GM19438 (cell line): Measurements from ENCODE around the gene ATP2A3.

ENCODE experiments used
- ATAC-seq: cut with Tn5 transposase; IDR thresholded peaks from one replicate; pipeline ENCODE4 v1.9.1; 2021; ENCODE audit warnings: low read depth; ENCODE audit not compliant: unreplicated experiment

ATP2A3 gene

DNA sequence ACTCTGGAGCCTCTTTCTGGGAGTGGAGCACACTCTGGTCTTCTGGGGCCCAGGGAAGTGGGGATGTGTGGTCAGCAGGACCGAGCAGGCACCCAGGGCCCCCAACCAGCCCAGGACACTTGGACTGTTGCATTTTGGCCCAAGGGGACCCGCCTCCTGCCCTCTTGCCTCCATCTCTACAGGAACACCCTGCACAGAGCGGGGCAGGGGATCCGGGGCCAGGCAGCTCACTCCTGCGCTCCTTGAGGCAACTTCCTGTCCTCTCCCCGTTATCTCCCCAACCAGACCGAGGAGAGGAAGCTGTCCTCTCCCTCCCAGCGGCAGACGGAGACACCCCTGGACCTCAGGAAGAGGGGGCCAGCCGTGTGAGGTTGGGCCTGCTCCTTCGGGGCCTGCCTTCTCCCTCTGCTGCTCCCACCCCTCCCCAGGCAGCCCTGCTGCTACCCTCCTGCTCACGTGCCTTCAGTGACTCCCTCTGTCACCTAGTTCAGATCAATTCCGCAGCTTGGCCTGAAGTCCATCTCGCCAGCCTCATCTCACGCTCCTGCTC lies 10.0 kb upstream of the ATP2A3 start:
- no peak for ATAC-seq

DNA sequence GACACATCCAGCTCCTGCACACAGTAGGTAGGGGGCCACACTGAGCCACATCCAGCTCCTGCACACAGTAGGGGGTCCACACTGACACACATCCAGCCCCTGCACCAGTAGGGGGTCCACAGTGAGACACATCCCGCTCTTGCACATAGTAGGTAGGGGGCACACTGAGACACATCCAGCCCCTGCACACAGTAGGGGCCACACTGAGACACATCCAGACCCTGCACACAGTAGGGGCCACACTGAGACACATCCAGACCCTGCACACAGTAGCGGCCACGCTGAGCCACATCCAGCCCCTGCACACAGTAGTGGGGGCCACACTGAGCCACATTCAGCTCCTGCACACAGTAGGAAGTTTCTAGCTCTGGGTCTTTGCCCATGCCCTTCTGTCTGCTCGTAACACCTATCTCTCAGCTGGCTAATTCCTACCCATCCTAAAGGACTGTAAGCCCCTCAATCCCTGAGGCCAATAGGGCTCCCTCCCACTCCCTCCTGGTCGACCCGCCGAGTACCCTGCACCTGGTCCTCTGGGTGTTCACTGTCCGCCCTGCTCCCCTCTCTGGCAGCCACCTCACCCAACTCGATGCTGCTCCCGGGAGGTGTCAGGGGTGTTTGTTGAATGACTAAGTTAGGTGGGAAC lies 9.4 kb upstream of the ATP2A3 start:
- no peak for ATAC-seq

DNA sequence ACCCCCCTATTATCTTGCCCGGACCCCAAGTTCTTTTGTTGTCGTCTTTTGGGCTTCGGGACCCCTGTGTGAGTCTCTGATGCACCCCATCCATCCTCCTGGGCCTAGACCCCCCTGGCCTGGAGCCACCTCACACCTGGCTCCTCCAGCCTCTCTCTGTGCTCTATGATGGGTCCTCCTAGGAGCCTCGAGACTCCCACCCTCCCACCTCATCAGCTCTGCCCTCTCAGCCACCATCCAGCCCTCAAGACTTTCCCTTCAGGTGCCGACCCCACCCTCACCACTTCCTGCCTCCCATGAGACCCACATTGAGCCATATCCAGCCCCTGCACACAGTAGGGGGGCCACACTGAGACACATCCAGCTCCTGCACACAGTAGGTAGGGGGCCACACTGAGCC lies 8.7 kb upstream of the ATP2A3 start:
- no peak for ATAC-seq

DNA sequence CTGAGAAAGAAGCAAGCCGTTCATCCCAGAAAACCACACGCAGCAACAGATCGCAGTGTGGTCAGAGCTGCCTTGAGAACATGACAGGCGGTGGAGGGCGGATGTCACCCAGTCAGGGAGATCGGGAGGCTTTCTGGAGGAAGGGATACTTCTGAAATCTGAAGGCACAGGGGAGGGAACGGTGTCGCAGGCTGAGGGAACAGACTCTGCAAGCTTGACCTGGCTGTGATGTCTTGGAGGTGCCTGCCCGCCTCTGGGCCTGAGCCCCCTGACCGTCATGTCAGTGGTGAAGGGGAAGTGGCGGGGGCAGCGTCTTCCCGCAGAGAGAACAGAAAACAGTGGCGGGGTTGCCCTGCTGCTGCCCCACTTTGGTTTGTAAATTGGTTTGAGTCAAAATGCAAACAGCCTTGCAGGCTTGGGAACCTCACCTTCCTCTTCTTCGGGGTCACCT lies 8.1 kb upstream of the ATP2A3 start:
- ATAC-seq = no peak

DNA sequence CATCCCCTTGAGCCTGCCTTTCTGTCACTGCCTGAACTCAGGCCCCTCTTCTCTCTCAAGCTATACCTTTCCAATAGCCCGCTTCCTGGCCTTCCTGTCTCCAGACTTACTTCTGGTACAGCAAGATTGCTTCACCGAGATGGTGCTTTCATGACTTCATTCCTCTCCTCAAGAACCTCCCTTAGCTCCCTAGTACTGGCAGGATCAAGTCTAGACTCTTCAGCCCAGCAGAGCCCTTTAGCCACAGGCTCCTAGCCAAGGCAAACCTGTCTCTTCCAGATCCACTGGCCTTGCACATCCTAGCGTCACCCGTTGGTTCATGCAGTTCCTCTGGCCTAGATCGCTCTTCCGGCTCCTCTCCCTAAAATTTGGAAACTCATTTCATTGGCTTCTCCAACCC lies 6.4 kb upstream of the ATP2A3 start:
- no peak for ATAC-seq

DNA sequence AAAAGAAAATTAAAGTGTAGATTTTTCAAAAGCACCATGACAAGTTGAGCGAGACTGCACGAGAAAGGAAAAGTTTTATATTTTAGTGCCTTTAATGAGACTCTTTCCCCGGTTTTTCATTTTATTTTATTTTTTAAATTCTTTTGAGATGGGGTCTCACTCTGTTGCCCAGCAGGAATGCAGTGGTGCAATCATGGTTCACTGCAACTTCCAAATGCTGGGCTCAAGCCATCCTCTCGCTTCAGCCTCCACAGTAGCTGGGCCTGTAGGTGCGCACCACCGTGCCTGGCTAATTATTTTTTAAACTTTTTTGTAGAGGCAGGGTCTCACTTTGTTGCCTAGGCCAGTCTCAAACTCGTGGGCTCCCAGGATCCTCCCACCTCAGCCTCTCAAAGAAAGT lies 5.7 kb upstream of the ATP2A3 start:
- ATAC-seq = no peak

DNA sequence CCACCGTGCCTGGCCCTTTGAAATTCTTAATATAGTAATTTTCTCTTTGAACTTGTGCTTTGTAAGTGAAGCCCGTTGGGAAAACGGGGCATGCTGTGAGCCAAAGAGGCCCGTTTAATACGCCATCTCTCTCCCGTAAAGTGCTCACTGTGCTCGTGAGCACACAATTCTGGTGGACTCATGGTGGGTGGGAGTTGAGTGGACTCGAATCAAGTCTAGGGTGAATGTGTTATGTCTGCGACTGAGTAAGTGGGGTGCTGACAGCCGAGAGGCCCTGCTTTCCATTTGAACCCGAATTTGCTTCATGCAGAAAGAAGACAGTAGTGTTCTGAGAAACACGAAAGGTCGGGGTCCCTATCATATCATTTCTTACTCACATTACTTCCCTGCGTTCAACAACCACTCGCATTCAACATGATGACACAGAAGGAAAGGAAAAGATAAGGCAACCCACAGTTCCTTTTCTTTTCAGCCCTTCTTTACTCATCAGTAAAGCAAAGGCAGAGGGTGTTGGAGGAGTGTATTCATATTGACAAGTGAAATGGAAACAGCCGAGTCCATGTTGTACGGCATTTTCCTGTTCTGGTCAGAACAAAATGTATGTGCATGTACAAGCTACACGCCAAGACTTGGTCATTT lies 4.8 kb upstream of the ATP2A3 start:
- ATAC-seq = no peak

DNA sequence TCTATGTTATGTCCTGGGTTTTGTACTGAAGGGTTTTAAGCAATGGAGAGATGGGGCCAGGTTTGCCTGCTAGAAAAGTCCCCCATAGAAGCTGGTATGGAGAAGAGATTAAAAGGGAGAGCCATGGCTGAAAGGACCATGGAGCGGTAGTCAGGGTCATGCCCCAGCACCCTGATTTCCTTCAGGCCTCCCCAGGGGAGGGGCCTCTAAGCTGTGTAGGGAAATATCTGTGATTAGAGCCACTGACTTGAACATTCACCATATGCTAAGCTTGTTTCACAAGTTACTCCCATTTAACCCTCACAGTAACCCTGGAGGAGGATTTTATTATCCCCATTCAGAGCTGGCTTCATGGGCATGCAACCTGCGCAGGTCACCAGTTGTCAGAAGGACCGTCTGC lies 3.8 kb upstream of the ATP2A3 start:
- ATAC-seq = no peak

DNA sequence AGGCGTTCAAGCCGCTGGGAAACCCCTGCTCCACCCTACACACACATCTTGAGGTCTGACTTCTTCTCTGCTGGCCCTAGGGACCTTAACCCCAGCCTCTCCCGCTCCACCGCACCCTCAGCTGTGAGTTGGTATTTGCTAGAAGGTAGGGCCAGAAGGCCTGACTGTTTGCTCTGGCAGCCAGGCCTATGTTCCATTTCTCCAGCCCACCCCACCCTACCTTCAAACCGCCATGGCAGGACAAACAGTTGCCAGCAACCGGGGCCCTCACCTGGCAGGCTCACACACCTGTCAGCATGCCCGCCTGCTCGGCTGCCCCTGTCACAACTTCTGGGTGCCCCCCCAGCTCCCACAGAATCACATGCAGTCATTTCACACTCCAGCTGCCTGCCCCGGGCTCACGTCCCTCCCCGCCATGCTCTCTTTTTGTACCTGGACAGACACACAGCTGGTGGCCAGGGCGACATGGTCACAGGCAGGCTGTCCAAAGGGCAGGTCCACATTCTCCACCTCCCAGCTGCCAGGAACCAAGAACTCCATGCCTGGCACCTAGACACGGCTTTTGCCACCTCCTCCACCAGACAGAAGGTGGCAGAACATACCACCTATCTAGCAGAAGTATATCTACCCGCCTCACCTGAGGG lies 2.6 kb upstream of the ATP2A3 start:
- ATAC-seq = no peak

DNA sequence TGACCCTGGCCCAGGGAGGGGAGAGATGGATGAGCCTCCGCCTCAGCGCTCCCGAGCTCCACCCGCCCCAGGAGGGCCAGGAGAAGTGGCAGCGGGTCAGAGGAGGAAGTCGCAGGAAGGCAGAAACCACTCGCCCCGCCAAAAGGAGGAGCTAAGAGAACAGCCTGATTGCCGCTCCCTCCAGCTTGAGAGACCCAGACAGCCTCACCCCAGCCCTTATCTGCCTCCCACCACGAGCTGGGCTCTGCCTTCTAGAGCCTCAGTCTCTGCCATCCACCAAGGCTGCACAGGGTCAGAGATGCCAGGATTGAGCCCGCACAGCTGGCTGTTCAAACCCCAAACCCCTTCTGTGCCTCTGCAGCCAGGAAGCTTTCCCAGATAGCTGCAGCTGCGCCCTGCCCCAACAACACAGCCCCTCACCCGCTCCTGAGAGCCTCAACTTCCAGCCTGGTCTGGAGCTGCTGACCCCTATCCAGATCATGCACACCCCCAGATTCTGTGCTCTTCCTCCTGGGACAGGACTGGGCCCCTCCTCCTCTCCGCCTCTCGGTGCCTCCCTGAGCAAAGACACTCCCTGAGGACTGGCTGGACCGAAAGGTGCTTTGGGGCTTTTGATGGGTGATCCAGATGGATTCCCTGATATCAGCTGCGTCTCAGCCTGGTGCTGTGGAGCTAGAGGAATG lies 1.0 kb upstream of the ATP2A3 start:
- ATAC-seq = peak; percentile 38

DNA sequence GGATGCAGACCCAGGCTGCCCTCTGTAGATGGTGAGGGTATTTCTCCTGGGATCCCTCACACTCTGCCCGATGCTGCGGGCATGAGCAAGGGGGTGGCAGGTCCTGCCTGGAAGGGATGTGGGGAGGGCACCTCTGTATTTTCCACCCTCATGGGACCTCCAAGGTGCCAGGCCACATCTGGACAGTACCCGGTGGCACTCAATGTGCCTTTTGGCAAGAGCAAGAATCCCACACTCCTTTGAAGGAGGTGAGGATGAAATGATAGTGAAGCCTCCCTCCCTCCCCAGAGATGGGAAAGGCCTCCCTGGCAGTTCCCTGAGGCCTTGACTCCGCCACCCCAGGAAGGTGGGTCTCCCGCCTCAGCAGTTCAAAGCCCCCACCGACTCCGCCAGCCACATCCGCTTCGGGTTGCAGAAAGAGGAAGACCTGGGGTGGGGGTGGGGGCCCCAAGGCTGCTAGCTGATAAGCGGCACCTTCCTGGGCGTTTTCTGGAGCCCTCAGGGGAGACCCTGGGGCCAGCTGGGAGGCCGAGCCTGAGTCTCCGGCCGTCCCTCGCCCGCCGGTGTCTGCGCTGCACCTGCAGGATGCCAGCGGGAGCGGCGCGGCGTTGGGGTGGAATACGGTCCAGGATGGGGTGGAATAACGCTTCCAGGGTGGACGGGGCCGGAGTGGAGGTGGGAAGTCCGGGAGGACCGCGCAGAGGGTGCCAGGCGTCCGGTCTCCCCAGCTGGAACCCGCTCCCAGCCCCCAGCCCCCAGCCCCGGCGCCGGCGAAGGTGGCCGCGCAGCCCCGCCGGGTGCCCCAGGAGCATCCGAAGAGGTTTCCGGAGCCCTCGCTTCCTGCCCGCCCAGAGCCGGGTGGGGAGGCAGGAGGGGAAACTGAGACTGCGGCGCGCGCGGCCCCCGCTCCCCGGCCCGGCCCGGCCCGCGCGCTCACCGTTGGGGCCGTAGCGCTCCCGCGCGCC lies 718 bp downstream of the ATP2A3 start:
- ATAC-seq = no peak

DNA sequence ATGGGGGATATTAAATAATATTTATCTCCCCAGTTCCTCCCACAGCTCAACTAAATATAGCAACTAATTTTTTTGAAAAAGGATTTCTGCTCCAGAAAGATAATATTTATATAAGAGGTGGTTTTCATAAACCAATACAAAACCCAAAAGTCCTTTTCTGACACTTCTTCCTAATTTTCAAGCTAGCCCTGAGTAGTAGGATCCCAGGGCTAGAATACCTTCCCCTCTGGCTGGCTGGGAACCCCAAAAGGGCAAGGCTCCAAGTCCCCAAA lies 1.3 kb downstream of the ATP2A3 start:
- ATAC-seq = no peak

DNA sequence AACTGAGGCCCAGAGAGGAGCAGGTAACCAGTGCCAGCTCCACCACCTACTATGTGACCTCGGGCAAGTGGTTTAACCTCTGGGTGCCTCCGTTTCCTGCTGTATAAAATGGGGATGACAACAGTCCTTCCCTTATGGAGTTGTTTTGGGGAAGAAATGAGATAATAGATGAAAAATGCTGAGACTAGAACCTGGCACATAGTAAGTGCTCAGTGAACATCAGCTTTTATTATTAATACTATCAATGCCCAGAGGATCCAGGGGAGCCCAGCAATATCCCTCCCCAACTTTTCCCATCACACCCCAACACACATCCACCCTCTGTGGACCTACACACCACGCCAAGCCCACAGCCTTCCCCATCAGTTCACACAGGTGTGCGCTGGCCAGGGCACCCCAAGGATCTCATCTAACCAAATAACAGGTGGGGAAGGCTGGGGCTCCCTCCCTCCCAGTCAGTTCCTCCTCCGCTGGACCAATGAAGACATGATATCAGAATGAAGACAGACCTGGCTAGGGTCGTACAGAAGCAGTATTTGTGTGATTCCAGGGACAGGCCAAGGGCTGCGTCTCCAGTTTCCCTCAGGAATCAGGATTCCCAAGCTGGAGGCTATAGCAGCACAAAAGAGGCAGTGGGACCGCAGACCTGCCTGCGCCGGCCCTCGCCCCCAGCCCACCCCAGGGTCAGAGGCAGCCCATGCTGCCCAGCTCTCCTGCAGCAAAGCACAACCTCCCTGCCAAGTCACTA lies 1.8 kb downstream of the ATP2A3 start:
- ATAC-seq = no peak

DNA sequence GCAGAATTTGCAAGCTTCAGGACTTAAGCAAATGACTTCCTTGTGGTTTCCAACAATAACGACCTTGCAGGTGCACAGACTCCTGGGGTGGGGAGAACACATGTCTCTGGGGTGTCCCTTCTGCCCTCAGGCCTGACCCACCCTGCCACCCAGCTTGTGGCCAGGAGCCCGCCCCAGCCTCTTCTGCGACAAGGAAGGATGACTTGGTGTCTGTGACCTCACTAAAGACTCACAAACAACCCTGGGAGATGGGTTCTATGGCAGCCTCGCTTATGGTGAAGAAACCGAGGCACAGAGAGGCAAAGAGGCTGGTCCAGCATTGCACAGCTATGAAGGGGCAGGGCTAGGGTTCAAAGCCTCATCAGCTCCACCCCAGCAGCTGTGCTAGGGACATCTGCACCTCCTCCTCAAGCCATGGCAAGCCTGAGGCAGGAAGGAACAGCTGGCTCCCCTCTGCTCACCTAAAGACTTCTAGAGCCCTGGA lies 2.6 kb downstream of the ATP2A3 start:
- no peak for ATAC-seq

DNA sequence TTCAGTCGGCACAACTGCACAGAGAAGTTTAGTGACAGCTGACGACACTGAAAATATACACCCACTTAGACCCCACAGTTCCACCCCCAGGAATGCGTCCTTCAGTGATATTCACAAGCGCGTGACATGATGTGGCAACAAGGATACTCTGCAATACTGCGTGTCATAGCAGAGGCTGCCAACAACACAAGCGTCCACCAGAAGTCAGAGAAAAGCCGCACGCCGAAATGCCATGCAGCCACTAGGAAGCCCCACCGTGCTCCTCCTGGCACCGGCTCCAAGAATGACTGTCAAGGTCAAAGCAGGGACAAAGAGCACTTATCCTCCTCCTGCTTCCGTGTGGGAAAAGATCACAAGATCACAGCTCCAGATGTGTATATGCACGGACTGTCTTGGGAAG lies 3.5 kb downstream of the ATP2A3 start:
- no peak for ATAC-seq

DNA sequence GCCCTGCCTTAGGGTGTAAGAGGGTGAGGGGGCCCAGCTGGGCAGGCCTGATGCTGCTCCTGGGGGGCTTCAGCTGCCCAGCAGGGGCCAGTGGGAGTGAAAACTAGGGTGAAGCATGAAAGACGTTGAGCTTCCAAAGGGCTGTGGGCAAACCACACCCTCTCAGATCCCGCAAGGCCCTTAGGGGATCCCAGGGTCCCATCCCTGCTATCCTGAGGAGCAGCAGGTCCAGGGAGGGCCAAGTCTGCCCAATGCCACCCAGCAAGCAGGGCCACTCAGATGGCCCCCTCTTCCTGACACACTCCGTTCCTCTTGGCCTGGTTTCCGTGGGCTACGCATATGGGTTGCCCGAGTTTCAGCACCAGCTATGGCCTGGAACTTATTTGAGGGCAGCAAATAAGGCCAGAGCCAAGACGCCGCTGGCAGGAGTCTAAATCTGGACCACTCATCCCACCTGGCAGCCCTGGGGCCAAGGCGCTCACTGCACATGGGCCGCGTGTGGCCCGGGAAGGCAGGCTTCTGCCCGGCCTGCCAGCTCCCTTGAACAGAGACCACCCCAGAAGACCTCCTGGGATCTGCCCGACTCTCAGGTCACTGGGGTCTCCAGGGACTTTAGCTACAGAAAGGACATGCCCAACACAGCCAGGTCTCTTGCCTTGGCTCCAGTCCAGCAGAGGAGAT lies 4.2 kb downstream of the ATP2A3 start:
- ATAC-seq = no peak

DNA sequence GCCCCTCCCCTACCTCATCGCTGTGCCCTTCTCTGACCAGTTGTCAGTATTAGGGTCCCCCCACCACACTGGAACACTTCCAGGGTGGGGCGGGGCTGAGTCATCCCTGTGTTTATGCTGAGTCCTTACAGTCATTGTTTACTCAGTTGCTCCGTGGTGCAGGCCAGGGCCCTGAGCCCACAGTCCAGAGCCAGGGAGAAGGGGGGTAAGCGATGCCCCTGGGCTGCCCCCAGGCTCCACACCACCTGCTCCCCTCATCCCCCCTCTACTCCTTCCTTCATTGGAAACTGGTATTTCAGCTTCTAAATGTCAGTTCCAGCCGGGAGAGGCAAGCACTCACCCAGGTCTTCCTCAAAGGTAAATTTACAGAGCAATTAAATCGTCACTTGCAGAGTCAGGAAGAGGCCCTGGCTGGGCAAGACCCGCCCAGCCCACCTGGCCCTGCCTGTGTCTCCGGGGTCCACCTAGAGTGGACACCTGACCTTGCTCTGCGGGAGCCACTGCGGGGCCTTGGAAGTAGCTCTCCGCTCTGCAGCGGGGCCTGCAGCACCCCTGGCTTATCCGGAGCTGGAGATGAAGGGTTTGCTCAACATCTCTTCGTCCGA lies 4.8 kb downstream of the ATP2A3 start:
- no peak for ATAC-seq

DNA sequence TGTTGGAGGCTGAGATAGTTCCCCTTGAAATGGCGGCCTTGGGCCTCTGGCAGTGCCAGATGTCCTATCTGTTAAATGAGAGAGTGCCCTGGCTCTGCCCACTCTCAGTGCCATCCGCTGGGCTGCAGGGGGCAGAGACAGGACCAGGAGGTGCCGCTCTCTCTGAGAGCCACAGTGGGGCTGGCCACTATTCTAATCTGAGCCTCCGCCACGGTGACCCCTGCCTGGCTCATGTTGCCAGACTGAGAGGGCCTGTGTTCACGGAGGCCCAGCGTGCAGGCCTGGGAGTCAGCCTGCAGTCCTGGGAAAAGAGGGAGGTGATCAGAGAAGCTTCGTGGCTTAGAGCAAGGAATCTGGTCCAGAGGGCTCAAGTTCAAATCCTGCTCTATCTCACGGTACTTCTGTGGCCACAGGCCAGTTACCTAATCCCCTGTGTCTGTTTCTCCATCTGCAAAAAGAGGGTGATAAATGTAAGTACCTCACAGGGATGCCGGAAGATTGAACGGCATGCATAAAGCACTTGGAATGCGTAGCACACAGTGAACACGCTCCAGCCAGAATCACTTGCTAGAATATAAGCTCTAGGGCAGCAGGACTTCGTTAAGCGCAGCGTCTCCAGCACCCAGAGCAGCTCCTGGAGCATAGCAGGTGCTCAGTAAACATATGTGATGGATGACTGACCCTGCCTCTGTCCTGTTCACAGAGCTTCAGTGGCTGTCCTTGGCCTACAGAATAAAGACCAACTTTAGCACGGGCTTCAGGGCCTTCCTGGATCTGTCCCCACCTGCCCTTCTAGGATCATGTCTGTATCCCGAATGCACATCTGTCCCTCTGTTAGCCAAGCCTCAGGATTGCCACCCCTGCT lies 6.3 kb downstream of the ATP2A3 start:
- no peak for ATAC-seq
